Sigmoid colon (tissue), 7 donors: ENCODE data around the gene RNF215. TPM values are rescaled to one million over a fixed set of nuclear protein-coding genes. Genes with fewer than 3 reads are reported as not detected.

Experiments used
- DNase-seq: peaks from one replicate; pipeline ENCODE4 v3.0.0-alpha.2; 2019
- H3K27ac ChIP-seq, 4 donors: fragments of 200-600 bp; sonication (generic); one replicate each; pipeline ENCODE4 v1.5.1; 2016 to 2019; ENCODE audit warnings: mild to moderate bottlenecking in 1 of 4
- H3K27me3 ChIP-seq, 3 donors: fragments of 200-600 bp; sonication (generic); one replicate each; pipeline ENCODE4 v1.5.1; 2019; ENCODE audit warnings: mild to moderate bottlenecking in 1 of 3
- H3K36me3 ChIP-seq, 4 donors: fragments of 200-600 bp; sonication (generic); one replicate each; pipeline ENCODE4 v1.5.1; 2016 to 2019
- H3K4me1 ChIP-seq, 4 donors: fragments of 200-600 bp; sonication (generic); one replicate each; pipeline ENCODE4 v1.5.1; 2017 to 2019
- H3K4me3 ChIP-seq, 4 donors: fragments of 200-600 bp; sonication (generic); one replicate each; pipeline ENCODE4 v1.5.1; 2017 to 2019; ENCODE audit warnings: mild to moderate bottlenecking in 2 of 4, moderate library complexity in 1 of 4
- H3K9me3 ChIP-seq, 4 donors: fragments of 200-600 bp in 3 of 4; sonication (generic) in 3 of 4; one replicate each; pipeline versions ENCODE4 v1.5.1 to v1.6.1; 2013 to 2019
- EP300 ChIP-seq, 4 donors: sonication (generic); formaldehyde crosslinking; IDR thresholded peaks; one replicate each; pipeline ENCODE4 v1.6.1; 2017; ENCODE audit warnings: antibody characterized with exemption in 4 of 4
- POLR2A ChIP-seq, 2 donors: fragments of 450-650 bp; IDR thresholded peaks; one replicate each; pipeline ENCODE4 v1.6.1; 2016; ENCODE audit warnings: antibody characterized with exemption in 2 of 2, mild to moderate bottlenecking in 2 of 2, moderate library complexity in 2 of 2
- POLR2AphosphoS5 ChIP-seq, 4 donors: sonication (generic); formaldehyde crosslinking; IDR thresholded peaks; one replicate each; pipeline ENCODE4 v1.6.1; 2017; ENCODE audit warnings: antibody characterized with exemption in 4 of 4
- WGBS, 2 donors: extraction: QIAGEN DNeasy Blood & Tissue Kit; methylation state at CpG; one replicate each; pipeline ENCODE4 v1.1.7; 2013; 5-methylcytosine and 5-hydroxymethylcytosine counted together
- intact Hi-C: fragments of 100-400 bp; cut with DNase I; formaldehyde crosslinking; loops from one replicate; pipeline ENCODE4 v1.15.1; 2023
- polyA plus RNA-seq, 3 donors: library from polyadenylated mRNA; stranded (reverse); fragments of 200-250 nt; gene quantifications; one replicate each; pipeline ENCODE4 v1.2.3, GENCODE V29; 2013
- small RNA-seq, 3 donors: library from RNA; depleted of rRNA; stranded (forward); fragments of <200 nt; gene quantifications; one replicate each; pipeline ENCODE3, GENCODE V24; 2016
- total RNA-seq, 4 donors: library from RNA; depleted of rRNA; stranded (reverse); fragments of >200 nt; gene quantifications; one replicate each; pipeline ENCODE4 v1.1.0, GENCODE V29; 2016
- TF ChIP-seq, protein P1 (sequence below), 4 experiments: fragments of 450-650 bp in 3 of 4; fragments of 200-600 bp in 1 of 4; IDR thresholded peaks; one replicate each; pipeline ENCODE4 v1.5.1; 2016 to 2019; ENCODE audit warnings: antibody characterized with exemption in 4 of 4, mild to moderate bottlenecking in 3 of 4, moderate library complexity in 2 of 4
- donor health status: healthy with polysubstance abuse.
- donor health status: Bipolar disorder and iron deficiency.
- donor health status: healthy.

Gene RNF215
- total and polyA plus RNA-seq, 7 donors: 0.92 to 21.6 (median 12.2) TPM

DNA sequence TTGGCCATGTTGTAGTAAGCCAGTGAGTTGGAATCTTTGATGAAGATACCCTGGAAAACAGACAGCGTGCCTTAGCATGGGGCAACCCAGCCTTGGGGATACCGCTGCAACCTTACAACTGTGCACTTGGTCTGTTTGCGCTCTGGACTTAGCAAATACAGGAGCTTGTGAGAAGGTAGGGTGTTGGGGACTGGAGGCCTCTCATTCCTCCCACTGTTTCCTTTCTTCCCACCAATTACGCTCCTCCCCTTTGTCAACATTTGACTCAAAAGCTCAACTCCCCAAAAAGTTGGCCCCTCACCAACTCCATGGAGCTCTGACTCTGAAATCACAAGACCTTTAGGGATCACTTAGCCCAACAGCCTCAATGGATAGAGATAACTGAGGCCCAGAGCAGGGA is 52.6 kb downstream of the RNF215 start:
- intact Hi-C loops: no loop called here
- no peaks in the 10 kb centered on the region for H3K9me3 ChIP-seq
- peaks cover 68 to 95% (median 74%) of the 10 kb centered on the region in 4 donors for H3K36me3 ChIP-seq
- no peak for DNase-seq
- H3K27ac ChIP-seq: no peak overlapping the region
- H3K27me3 ChIP-seq: no peaks in the 10 kb centered on the region
- no peak for TF ChIP-seq POLR2AphosphoS5 (IDR thresholded peaks at IDR 0.05)
- no peak for TF ChIP-seq EP300 (IDR thresholded peaks at IDR 0.05)
- no peak for TF ChIP-seq POLR2A (IDR thresholded peaks at IDR 0.05)
- TF ChIP-seq, protein P1, sequence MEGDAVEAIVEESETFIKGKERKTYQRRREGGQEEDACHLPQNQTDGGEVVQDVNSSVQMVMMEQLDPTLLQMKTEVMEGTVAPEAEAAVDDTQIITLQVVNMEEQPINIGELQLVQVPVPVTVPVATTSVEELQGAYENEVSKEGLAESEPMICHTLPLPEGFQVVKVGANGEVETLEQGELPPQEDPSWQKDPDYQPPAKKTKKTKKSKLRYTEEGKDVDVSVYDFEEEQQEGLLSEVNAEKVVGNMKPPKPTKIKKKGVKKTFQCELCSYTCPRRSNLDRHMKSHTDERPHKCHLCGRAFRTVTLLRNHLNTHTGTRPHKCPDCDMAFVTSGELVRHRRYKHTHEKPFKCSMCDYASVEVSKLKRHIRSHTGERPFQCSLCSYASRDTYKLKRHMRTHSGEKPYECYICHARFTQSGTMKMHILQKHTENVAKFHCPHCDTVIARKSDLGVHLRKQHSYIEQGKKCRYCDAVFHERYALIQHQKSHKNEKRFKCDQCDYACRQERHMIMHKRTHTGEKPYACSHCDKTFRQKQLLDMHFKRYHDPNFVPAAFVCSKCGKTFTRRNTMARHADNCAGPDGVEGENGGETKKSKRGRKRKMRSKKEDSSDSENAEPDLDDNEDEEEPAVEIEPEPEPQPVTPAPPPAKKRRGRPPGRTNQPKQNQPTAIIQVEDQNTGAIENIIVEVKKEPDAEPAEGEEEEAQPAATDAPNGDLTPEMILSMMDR (IDR thresholded peaks at IDR 0.05): no peak
- 95 to 98% methylated on average over 4 of the region's 4 CpGs for WGBS, 2 donors
- no peaks in the 10 kb centered on the region for H3K4me1 ChIP-seq
- no peak overlapping the region for H3K4me3 ChIP-seq

GRCh38 chr22:30333707-30334087 is 53.5 kb downstream of the RNF215 start:
- peaks cover 59 to 87% (median 66%) of the 10 kb centered on the region in 4 donors for H3K36me3 ChIP-seq
- no peak overlapping the region for H3K27ac ChIP-seq
- H3K4me3 ChIP-seq: no peak overlapping the region
- DNase-seq: no peak
- no peaks in the 10 kb centered on the region for H3K4me1 ChIP-seq
- TF ChIP-seq, protein P1 (IDR thresholded peaks at IDR 0.05): no peak
- TF ChIP-seq EP300 (IDR thresholded peaks at IDR 0.05): no peak
- no peak for TF ChIP-seq POLR2A (IDR thresholded peaks at IDR 0.05)
- TF ChIP-seq POLR2AphosphoS5 (IDR thresholded peaks at IDR 0.05): no peak
- intact Hi-C loops: no loop called here
- H3K9me3 ChIP-seq: no peaks in the 10 kb centered on the region
- H3K27me3 ChIP-seq: no peaks in the 10 kb centered on the region
- 72 to 88% methylated on average over 3 of the region's 3 CpGs for WGBS, 2 donors

DNA sequence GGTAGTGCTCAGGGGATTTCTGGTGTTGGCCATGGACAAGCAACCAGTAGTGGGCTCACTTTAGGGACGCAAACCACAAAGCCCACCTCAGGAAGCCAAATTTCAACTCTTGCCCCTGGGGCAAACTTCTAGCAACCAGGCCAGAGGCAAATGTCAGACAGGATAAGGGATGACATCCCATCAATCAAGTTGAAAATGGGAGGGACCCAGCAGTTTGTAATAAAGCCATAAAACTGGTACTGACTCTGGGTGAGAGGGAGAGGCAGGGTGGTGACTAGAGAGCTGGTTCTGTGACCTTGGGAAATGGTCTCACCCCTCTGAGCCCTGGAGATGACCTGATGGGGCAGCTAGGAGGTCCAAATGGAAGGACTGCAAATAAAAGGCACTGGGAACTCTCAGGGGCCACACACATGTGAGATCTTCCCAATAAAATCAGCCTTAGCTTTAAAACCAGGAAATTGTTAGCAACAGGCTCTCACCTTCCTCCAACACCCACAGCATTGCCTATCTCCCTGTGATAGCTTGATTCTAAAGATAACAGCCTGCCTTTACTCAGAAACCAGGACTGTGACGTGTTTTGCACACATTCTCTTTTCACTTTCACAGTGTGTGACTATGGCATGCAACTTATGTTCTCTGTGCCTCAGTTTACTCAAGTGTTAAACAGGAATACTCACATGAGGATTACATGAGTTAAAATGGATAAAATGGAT is 54.1 kb downstream of the RNF215 start:
- H3K9me3 ChIP-seq: no peaks in the 10 kb centered on the region
- no peak for DNase-seq
- H3K36me3 ChIP-seq: peaks cover 54 to 82% (median 60%) of the 10 kb centered on the region in 4 donors
- intact Hi-C loops: no loop called here
- 60 to 75% methylated on average over 2 of the region's 2 CpGs for WGBS, 2 donors
- H3K27ac ChIP-seq: peak overlapping the region in 1 of 4 donors; percentile 13
- H3K27me3 ChIP-seq: no peaks in the 10 kb centered on the region
- no peak overlapping the region for H3K4me3 ChIP-seq
- TF ChIP-seq, protein P1 (IDR thresholded peaks at IDR 0.05): no peak
- TF ChIP-seq POLR2AphosphoS5 (IDR thresholded peaks at IDR 0.05) (no peak), EP300 (IDR thresholded peaks at IDR 0.05) (no peak), POLR2A (IDR thresholded peaks at IDR 0.05) (no peak)
- no peaks in the 10 kb centered on the region for H3K4me1 ChIP-seq

- H3K9me3 ChIP-seq: no peaks in the 10 kb centered on the region
- no peaks in the 10 kb centered on the region for H3K27me3 ChIP-seq
- TF ChIP-seq POLR2A (IDR thresholded peaks at IDR 0.05): no peak
- TF ChIP-seq POLR2AphosphoS5 (IDR thresholded peaks at IDR 0.05): peak in 1 of 4 donors; percentile 18
- H3K36me3 ChIP-seq: peaks cover 48 to 76% (median 54%) of the 10 kb centered on the region in 4 donors
- H3K27ac ChIP-seq: no peak overlapping the region
- WGBS, 2 donors: 89 to 93% methylated on average over 5 of the region's 5 CpGs
- H3K4me3 ChIP-seq: no peak overlapping the region
- peaks cover 0 to under 1% (median under 1%) of the 10 kb centered on the region in 4 donors for H3K4me1 ChIP-seq
- intact Hi-C loops: no loop called here
- DNase-seq: no peak
These were observed 54.7 kb downstream of the RNF215 start for GRCh38 chr22:30332551-30332950.

Small RNA genes lying within 50 kb of the gene (small RNA-seq; reads per million reads assigned to genes)
- gene AC004832.3 (0 reads per million in 3 donors), gene RNU6-564P (0 reads per million in 3 donors)

Other genes starting within 250 kb of the RNF215 start
- gene LIF, start 140.7 kb downstream of the RNF215 start, total RNA-seq: 1 to 10 TPM in 1 of 4 donors, under 1 TPM in 3; 0.28 to 5.8 (median 0.34) TPM
- gene LIF, start 140.7 kb downstream of the RNF215 start, polyA plus RNA-seq: 10 to 100 TPM in 1 of 3 donors, 1 to 10 TPM in 2; 1.6 to 10.3 (median 1.8) TPM
- gene OSM, start 120.6 kb downstream of the RNF215 start, total RNA-seq: 10 to 100 TPM in 1 of 4 donors, 1 to 10 TPM in 1, under 1 TPM in 2; 0.71 to 12.8 (median 3.5) TPM
- 1 to 10 TPM in 2 of 3 donors, under 1 TPM in 1; 0.60 to 9.9 (median 1.5) TPM for gene OSM, start 120.6 kb downstream of the RNF215 start, polyA plus RNA-seq
- 10 to 100 TPM in 2 of 4 donors, 1 to 10 TPM in 2; 5.3 to 15.0 (median 10.8) TPM for gene CASTOR1, start 97.9 kb downstream of the RNF215 start, total RNA-seq
- gene CASTOR1, start 97.9 kb downstream of the RNF215 start, polyA plus RNA-seq: 1 to 10 TPM in 2 of 3 donors, not detected in 1; 6.4 to 8.4 TPM
- 10 to 100 TPM; 12.5 to 31.0 (median 26.8) TPM for gene TBC1D10A, start 60.5 kb downstream of the RNF215 start, total RNA-seq
- gene TBC1D10A, start 60.5 kb downstream of the RNF215 start, polyA plus RNA-seq: 10 to 100 TPM; 28.8 to 35.4 (median 29.1) TPM
- 10 to 100 TPM; 24.2 to 61.5 (median 33.5) TPM for gene SF3A1, start 30.5 kb downstream of the RNF215 start, total RNA-seq
- 10 to 100 TPM; 17.4 to 41.2 (median 21.3) TPM for gene SF3A1, start 30.5 kb downstream of the RNF215 start, polyA plus RNA-seq
- gene CCDC157, start 30.4 kb downstream of the RNF215 start, total RNA-seq: 1 to 10 TPM in 3 of 4 donors, under 1 TPM in 1; 0.83 to 2.0 (median 1.7) TPM
- gene CCDC157, start 30.4 kb downstream of the RNF215 start, polyA plus RNA-seq: 1 to 10 TPM; 1.2 to 1.8 (median 1.6) TPM
- 10 to 100 TPM in 2 of 4 donors, 1 to 10 TPM in 2; 4.7 to 12.1 (median 7.8) TPM for gene SEC14L2, start 9.6 kb upstream of the RNF215 start, total RNA-seq
- gene SEC14L2, start 9.6 kb upstream of the RNF215 start, polyA plus RNA-seq: 1 to 10 TPM; 2.4 to 6.3 (median 5.5) TPM
- 1 to 10 TPM; 2.9 to 7.1 (median 4.8) TPM for gene MTFP1, start 38.4 kb upstream of the RNF215 start, total RNA-seq
- gene MTFP1, start 38.4 kb upstream of the RNF215 start, polyA plus RNA-seq: 10 to 100 TPM; 21.0 to 38.5 (median 31.2) TPM
- not detected for gene SEC14L3, start 84.6 kb upstream of the RNF215 start, total RNA-seq
- under 1 TPM in 1 of 3 donors, not detected in 2; 0.23 TPM for gene SEC14L3, start 84.6 kb upstream of the RNF215 start, polyA plus RNA-seq
- not detected for gene SEC14L4, start 118.3 kb upstream of the RNF215 start, total RNA-seq
- gene SEC14L4, start 118.3 kb upstream of the RNF215 start, polyA plus RNA-seq: under 1 TPM in 1 of 3 donors, not detected in 2; 0.04 TPM
- gene SEC14L6, start 159.3 kb upstream of the RNF215 start, total RNA-seq: 1 to 10 TPM in 1 of 4 donors, under 1 TPM in 2, not detected in 1; 0.41 to 4.3 (median 0.83) TPM
- under 1 TPM in 1 of 3 donors, not detected in 2; 0.10 TPM for gene SEC14L6, start 159.3 kb upstream of the RNF215 start, polyA plus RNA-seq
- 1 to 10 TPM in 2 of 4 donors, under 1 TPM in 2; 0.68 to 2.8 (median 1.5) TPM for gene GAL3ST1, start 187.3 kb upstream of the RNF215 start, total RNA-seq
- gene GAL3ST1, start 187.3 kb upstream of the RNF215 start, polyA plus RNA-seq: 10 to 100 TPM in 1 of 3 donors, 1 to 10 TPM in 2; 3.6 to 10.2 (median 5.8) TPM
- gene PES1, start 204.5 kb upstream of the RNF215 start, total RNA-seq: 10 to 100 TPM; 33.2 to 48.1 (median 43.1) TPM
- 10 to 100 TPM; 25.0 to 64.8 (median 33.0) TPM for gene PES1, start 204.5 kb upstream of the RNF215 start, polyA plus RNA-seq
- gene TCN2, start 219.8 kb upstream of the RNF215 start, total RNA-seq: 10 to 100 TPM; 23.5 to 45.7 (median 25.5) TPM
- 10 to 100 TPM in 2 of 3 donors, 1 to 10 TPM in 1; 8.4 to 28.7 (median 17.1) TPM for gene TCN2, start 219.8 kb upstream of the RNF215 start, polyA plus RNA-seq
- gene SLC35E4, start 248.4 kb upstream of the RNF215 start, total RNA-seq: 1 to 10 TPM; 5.0 to 7.7 (median 6.4) TPM
- gene SLC35E4, start 248.4 kb upstream of the RNF215 start, polyA plus RNA-seq: 1 to 10 TPM; 1.2 to 4.0 (median 2.1) TPM